ENCODE measurements around the gene TRIM74.
"Not testable (repeated sequence)": the region's sequence is repeated elsewhere in the genome, so short reads cannot be mapped to it uniquely, and the experiment has no call there.

TRIM74 gene

DNA sequence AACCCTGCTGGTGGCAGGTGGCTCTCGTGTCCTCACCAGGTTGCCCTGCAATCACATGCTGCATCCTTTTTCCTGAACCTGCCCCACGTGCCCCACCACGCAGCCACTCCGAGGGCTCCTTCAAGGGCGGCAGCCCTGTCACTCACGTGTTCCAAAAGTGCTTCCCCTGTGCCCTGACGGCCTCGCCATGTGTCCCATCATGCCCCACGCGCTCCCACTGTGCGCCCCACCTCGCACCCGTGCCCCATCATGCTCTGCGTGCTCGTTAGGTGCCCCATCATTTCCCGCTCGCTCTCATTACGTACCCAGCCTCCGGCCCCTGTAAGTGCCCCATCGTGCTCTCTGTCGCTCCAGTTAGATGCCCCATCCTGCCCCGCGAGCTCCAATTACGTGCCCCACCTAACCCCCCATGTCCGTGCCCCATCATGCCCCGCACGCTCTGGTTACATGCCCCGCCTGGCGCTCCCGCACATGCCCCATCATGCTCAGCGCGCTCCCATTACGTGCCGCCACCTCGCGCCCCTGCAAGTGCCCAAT, at the start of gene TRIM74:
TSS of gene TRIM74 (minus strand) at position 487 of the 537 bp plus-strand sequence. CDS start 3,309 bp downstream, outside the sequence.
- DNase-seq = not testable (repeated sequence)

DNA sequence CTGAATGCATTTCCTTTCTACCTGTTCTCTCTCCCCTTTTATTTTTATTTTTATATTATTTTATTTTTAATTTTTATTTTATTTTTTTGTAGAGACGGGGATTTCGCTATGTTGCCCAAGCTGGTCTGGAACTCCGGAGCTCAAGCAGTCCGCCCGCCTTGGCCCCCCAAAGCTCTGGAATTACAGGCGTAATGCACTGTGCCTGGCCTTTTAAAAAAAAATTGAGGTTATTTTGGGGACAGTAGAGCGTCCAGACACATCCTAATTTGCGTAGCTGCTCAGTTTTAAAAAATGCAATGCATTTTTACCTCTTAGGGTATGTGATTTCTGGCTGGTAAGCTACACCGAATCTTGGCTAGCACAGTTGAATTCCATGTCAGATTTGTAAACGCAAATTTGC, 37.2 kb upstream of the TRIM74 start:
- not testable (repeated sequence) for DNase-seq

DNA sequence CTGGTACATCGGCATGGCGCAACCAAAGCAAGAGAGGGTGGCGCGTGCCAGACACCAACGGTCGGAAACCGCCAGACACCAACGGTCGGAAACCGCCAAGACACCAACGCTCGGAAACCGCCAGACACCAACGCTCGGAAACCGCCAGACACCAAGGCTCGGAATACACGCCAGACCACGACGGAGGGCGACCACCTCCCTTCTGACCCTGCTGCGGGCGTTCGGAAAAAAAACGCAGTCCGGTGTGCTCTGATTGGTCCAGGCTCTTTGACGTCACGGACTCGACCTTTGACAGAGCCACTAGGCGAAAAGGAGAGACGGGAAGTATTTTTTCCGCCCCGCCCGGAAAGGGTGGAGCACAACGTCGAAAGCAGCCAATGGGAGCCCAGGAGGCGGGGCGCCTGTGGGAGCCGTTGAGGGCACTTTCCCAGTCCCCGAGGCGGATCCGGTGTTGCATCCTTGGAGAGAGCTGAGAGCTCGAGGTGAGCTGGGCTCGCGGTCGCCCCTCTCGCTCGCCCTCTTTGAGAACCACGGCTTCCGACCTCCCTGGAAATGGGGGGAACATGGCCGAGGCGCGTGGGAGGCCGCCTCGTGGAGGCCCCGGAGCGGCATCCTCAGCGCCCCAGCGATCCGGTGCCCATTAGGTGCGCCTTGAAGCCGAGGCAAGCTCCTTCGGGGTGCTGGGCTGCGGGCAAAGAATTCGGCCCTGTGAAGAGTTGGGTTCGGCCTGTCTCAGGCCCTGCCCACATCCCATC, 36.6 kb upstream of the TRIM74 start:
- DNase-seq = not testable (repeated sequence)

DNA sequence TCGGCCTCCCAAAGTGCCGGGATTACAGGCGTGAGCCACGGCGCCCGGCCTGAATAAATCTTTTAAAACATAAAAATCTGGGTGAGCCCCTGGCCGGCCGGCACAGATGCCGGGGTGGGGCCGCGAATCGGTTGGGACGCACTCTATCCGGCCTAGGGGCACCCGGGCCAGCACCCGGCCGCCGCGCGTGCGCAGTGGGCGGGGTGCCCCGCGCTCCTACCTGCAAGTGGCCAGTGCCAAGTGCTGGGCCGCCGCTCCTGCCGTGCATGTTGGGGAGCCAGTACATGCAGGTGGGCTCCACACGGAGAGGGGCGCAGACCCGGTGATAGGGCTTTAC, 36.1 kb upstream of the TRIM74 start:
- DNase-seq = not testable (repeated sequence)

DNA sequence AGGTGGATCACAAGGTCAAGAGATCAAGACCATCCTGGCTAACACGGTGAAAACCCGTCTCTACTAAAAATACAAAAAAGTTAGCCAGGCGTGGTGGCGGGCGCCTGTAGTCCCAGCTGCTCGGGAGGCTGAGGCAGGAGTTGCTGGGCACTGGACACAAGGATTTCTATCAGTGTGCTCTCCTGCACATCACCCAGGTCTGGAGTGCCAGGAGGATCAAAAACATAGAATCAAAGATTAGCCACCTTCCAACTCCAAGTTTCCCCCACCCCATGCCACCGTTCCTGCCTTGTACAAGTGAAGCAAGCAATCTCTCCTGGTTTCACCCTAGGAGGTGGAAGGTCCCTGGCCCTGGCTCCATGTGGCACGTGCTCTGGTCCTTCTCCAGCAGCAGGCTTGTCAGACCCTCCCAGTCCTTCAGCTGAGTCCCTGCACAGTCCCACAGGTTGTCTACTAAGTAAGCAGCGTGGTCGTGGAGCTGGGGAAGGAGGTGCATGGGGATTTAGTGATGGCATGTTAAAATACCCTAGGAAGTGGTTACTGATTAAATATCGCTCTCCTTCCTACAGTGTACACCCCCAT, 28.7 kb upstream of the TRIM74 start:
- DNase-seq = not testable (repeated sequence)

DNA sequence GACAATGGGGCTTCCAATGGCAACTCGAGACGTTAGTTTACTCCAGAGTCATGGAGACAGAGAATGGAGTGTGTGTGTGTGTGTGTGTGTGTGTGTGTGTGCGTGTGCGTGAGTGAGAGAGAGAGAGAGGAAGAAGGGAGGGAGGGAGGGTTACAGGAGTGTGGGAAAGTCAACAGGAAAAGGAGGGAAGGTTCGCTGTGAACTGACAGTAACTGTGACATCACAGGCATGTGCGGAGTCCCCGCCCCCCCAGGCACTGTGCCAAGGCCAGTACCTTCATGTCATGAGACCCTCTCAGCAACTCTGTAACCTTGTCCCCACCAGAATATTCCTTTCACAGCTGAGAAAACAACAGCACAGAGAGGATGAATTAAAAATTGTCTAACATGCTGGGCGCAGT, 28.2 kb upstream of the TRIM74 start:
- not testable (repeated sequence) for DNase-seq

DNA sequence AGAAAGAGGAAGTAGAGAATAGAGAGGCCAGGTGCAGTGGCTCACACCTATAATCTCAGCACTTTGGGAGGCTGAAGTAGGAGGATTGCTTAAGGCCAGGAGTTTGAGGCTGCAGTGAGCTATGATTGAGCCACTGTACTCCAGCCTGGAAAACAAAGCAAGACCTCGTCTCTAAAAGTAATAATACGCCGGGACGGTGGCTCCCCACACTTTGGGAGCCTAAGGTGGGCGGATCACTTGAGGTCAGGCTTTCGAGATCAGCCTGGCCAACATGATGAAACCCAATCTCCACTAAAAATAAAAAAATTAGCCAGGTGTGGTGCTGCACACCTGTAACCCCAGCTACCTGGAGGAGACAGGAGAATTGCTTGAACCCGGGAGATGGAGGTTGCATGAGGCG, 26.2 kb upstream of the TRIM74 start:
- DNase-seq = not testable (repeated sequence)

DNA sequence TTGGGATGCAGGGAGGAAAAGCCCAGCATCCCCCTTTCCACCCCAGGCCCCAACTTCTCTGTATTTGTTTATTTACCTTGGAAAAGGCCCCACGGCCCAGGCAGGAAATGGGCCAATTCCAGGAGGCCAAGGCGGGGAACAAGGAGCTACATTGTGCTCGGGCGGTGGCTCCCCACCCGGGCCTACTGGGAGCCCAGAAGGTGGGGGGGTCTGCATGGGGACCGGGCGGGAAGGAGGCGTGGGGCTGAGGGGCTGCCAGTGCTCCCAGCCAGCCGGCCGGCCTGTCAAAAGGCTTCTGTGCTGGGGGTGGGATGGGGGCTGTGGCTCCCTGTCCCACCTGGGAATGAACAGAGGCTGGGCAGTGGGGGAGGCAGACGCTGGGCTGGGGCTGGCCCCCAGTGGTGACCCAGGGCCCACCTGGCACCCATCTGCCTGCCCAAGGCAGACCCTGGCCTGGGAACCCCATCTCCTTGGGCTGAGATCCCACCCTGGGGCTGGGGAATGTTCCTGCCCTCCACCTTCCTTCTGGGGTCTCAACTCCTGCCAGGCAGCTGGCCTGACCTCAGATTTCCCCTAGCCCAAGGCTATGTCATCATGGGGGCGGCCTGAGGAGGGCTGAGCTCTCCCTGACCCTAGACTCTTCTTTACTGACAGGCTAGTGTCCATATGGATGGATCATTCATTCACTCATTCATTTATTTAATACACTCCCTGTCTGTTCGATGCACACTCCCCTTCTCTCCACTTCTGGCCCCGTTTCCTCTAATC, 21.1 kb upstream of the TRIM74 start:
- DNase-seq = not testable (repeated sequence)

DNA sequence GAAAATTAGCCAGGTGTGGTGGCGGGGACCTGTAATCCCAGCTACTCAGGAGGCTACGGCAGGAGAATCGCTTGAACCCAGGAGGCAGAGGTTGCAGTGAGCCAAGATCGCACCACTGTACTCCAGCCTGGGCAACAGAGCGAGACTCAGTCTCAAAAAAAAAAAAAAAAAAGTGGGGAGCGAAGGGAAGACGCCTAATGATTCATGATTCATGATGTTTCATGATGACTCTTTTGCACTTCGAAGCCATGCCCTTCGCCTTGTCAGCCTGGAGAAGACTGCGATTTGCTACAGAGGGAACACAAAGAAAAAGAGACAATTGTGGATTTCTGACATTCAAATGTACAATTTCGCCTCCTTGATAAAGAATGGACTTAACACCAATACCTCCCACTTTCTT, 12.8 kb upstream of the TRIM74 start:
- DNase-seq = not testable (repeated sequence)

DNA sequence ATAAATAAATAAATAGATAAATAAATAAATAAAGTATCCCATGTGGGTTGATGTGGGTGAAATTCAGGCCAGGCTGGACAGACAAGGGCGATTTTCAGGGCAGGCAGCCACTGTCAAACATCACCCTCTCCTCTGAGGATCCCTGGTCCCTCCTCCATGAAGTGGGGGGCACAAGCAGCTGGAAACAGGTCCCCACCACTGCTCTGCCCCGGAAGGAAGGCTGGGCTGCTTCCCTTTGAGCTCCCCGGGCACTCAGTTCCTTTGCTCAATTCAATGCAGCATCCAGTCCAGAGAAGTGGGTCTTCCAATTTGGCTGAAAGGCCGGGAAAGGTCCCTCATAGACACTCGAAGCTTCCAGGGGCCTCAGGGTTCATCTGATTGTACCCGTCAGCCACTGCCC, 11.1 kb upstream of the TRIM74 start:
- not testable (repeated sequence) for DNase-seq

DNA sequence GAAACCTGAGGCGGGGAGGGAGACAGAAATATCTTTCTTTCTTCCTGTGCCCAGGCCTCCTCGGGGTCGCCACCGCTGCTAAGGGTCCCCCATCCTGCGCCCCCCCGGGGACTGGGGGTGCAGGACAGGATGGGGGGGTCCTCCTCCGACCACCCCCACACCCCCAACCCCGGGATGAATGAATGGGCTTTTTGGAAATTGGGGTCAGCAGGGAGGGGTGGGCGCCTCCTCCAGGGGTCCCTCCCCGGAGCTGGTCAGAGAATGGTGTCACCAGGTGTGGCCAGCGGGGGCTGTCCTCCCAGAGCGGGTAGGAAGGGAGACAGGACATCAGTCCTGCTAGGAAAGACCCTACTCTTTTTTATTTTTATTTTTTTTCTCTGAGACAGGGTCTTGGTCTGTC, 7.2 kb upstream of the TRIM74 start:
- not testable (repeated sequence) for DNase-seq

DNA sequence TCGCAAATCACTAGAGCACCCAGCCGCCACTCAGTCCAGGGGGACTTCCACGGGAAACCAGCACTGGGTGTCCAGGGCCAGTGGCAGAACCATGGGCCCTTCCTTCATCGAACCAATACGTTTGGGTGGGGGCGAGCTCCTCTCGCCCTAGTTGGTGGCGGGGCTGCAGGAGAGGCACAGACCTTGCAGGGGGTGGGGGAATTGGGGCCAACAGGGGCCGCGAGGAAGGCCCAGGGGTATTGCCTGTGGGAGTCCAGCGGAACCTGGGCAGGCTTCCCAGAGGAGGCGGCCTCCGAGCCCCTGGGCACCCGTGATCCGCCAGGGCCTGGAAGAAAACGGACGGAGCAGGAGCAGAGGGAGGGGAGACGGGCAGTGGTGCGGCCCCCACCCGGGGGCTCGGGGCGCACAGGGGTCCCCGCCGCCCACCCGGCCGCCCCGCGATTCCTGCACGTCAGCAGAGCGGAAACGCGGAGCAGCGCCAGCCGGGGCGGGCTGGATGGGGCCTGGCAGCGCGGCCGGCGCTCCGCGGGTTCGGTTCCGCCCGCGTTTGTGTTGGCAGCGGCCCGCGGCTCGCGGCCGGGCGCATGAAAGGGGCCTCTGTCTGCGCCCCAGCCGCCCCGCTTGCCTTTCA, 6.5 kb upstream of the TRIM74 start:
- not testable (repeated sequence) for DNase-seq

DNA sequence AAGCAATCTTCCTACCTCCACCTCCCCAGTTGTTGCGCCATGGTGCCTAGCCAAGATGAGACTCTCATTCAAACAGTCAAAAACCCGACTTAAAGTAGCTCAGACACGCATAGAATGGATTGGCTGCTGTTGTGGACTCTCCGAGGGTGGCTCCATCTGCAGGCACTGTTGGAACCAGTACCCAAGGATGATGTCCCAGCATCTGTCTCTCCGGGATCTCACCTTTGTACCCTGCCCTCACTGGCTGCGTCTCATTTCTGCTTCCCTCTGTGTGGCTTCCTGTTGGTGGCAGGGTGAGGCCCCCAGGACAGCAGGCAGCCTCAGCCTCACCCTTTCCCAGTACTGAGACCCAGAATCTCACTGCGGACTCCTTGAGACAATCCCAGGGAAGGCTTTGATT, 5.5 kb upstream of the TRIM74 start:
- DNase-seq = not testable (repeated sequence)

DNA sequence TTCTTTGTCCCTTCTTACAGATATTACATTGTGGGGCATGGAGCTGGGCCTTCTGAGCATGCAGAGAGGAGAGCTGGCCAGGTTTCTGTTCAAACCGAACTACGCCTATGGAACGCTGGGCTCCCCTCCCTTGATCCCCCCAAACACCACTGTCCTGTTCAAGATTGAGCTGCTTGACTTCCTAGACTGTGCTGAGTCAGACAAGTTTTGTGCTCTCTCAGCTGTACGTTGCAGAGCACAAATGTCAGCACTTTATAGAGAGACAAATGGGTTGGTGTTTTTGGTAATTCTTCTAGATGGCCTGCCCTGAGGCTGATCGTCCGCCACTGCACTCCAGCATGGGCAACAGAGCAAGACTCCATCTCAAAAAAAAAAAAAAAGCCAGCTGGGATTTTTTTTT, 2.2 kb upstream of the TRIM74 start:
- not testable (repeated sequence) for DNase-seq

DNA sequence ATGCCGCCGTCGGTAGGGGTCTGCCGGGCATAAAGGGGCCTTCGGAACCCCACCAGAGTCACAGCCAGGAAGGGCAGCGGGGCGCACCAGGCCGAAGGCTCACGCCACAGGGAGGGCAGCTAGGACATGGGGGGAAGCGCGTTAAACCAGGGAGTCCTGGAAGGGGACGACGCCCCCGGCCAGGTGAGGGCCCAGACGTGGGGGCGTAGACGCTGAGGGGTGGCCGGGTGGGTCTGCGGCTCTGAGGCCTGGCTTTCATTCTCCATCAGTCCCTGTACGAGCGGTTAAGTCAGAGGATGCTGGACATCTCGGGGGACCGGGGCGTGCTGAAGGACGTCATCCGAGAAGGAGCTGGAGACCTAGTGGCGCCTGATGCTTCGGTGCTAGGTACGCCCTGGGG, 422 bp upstream of the TRIM74 start:
- DNase-seq = not testable (repeated sequence)

DNA sequence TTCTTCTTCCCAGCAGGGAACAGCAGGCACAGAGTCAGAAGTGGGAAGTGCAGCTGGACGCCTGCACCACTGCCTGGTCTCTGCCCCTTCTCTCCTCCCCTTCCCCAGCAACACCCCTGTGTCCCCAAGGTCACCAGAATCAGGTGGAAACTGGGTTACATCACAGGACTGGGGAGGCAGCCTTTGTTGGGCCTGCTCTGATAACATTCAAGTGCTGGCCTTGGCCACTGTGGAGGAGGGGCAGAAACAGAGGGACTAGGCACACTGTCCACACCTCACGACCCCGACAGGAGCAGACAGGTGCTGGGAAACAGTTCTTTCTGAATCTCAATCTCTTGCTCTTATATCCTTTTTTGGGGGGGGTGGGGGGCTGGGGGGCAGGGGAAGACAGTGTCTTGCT, 2.4 kb downstream of the TRIM74 start:
- not testable (repeated sequence) for DNase-seq

DNA sequence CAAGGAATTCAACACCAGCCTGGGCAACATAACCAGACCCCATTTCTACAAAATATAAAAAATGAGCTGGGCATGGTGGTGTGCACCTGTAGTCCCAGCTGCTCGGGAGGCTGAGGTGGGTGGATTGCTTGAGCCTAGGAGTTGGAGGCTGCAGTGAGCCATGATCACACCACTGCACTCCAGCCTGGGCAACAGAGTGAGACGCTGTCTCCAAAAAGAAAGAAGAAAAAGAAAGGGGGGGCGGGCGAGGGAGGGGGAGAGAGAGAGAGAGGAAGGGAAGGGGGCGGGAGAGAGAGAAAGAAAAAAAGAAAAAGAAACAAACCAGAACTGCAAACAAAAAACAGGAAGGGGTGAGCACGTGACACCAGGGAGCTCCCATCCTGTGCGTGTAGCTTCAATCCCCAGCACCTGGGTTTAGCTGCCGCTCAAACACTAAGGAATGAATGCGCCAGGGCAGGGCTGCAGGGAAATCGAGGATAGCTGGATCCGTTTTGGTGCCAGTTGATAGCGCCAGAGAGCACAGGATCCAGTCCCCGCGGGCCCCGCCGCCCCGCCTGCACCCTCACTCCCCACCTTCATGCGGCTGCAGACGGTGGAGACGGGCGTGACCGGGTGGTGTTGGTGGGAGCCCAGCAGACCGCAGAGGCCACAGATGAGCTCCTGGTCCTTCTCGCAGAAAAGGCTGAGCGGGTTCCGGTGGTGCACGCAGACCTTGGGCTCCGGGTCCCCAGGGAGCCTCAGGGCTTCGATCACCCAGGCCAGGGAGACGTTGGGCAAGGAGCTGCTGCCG, 3.9 kb downstream of the TRIM74 start:
- not testable (repeated sequence) for DNase-seq

DNA sequence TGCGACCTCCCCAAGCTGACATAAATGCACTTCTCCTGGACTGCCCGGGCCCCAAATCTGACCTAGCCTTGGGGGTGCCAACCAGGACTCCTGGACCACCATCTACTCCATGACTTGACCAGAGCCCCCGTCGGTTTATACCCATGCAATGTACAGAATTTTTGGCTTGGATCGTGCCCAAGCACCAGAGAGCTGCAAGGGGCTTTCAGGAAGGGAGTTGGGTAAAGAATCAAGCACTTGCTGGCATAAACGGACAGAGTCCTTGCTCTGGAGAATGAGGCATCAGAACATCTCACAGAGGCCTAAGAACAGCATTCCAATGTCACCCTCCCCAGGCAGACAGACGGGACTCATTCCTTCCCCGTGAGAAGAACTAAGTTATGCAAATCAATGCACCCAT, 6.2 kb downstream of the TRIM74 start:
- DNase-seq = not testable (repeated sequence)

DNA sequence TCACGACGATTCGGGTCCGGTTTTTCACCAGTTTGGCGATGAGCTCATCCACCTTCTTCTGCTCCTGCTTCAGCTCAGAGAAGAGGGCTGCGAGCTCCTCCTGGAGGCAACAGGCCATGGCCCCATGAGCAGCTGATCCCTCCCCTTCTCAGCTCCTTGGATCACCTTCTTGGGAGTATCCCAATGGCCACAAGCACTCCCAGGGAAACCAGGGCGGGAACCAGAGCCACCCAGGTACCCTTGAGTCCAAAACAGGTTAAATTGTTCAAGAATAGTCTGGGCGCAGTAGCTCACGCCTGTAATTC, 8.0 kb downstream of the TRIM74 start:
- not testable (repeated sequence) for DNase-seq

DNA sequence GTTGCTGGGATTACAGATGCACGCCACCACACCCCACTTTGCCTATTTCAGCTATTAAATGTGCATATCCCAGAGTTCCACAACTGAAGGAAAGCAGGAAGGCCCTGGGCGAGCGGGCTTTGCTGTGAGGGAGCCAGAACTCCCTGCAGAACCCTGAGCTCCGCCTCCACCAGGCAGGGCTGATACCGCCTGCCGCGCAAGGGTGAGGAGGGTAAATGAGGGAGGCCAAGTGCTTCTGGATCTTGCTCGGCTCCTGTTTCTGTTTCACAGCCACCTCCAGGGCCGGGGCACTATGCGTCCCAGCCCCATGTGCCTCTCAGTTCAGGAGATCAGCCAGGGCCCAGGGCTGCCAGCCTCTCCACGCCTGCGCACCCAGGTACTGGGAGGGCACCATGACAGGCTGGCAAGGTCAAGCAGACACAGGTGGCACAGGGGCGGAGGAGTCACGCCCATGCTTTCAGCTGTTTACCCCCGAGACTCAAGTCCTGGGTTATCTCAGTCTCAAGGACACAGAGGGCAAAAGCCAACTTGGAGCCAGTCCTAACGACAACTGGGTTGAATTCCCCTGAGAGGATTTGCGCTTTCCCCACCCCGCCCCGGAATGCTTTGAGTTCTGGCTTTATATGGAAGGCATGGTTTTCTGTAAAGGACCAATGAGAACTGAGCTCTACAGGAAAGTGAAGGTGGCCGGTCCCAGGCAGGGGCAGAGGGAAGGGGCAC, 8.5 kb downstream of the TRIM74 start:
- DNase-seq = not testable (repeated sequence)

DNA sequence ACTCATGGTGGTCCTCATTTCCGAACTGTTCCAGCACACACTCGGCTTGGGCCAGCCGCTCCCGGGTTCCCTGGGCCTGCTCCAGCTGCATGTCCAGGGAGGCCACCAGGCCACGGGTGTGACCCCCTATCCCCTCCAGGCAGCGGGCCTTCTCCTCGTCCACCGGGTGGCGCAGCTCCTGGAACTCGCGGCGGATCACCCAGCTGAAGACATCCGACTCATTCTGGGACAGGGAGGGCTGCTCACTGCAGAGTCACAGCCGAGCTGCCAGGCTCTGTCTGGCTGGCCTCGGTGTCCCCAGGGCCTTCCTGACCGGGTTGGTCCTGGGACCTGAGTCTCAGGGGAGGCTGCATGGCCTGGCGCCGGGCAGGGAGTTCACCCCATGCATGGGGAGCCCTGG, 9.2 kb downstream of the TRIM74 start:
- not testable (repeated sequence) for DNase-seq

Data from NCI-H446 (cell line).